ENCODE data around the gene CYSTM1. TPM values are rescaled to one million over a fixed set of nuclear protein-coding genes. Genes with fewer than 3 reads are reported as not detected.

CYSTM1 gene
- total RNA-seq = 10 to 100 TPM; 85.2 to 90.4 TPM
- polyA plus RNA-seq (ENCODE audit: insufficient read length in 6 of 6) = 10 to 100 TPM; 28.4 to 36.6 (median 32.9) TPM
- long read RNA-seq, donor 1, transcript CYSTM1-201 (3 exons, 1,336 nt) = major isoform, 49 of 56 reads
- long read RNA-seq, donor 1, partial matches to known transcripts = 7 of 56 reads
- long read RNA-seq, donor 1, other reads (novel, unspliced or antisense) = 0 of 56 reads
- long read RNA-seq, donor 2, transcript CYSTM1-201 (3 exons, 1,336 nt) = major isoform, 26 of 34 reads
- long read RNA-seq, donor 2, partial matches to known transcripts = 7 of 34 reads
- long read RNA-seq, donor 2, other reads (novel, unspliced or antisense) = 0 of 34 reads
- long read RNA-seq, donor 3, transcript CYSTM1-201 (3 exons, 1,336 nt) = major isoform, 22 of 22 reads
- long read RNA-seq, donor 3, partial matches to known transcripts = 0 of 22 reads
- long read RNA-seq, donor 3, other reads (novel, unspliced or antisense) = 0 of 22 reads
- long read RNA-seq, donor 4, transcript CYSTM1-201 (3 exons, 1,336 nt) = major isoform, 183 of 200 reads
- long read RNA-seq, donor 4, partial matches to known transcripts = 4 of 200 reads
- long read RNA-seq, donor 4, other reads (novel, unspliced or antisense) = 10 of 200 reads
- long read RNA-seq, donor 5, transcript CYSTM1-201 (3 exons, 1,336 nt) = major isoform, 54 of 54 reads
- long read RNA-seq, donor 5, partial matches to known transcripts = 0 of 54 reads
- long read RNA-seq, donor 5, other reads (novel, unspliced or antisense) = 0 of 54 reads
- long read RNA-seq, donor 6, transcript CYSTM1-201 (3 exons, 1,336 nt) = major isoform, 50 of 66 reads
- long read RNA-seq, donor 6, partial matches to known transcripts = 16 of 66 reads
- long read RNA-seq, donor 6, other reads (novel, unspliced or antisense) = 0 of 66 reads
- long read RNA-seq, donor 7, transcript CYSTM1-201 (3 exons, 1,336 nt) = major isoform, 18 of 19 reads
- long read RNA-seq, donor 7, partial matches to known transcripts = 0 of 19 reads
- long read RNA-seq, donor 7, other reads (novel, unspliced or antisense) = 0 of 19 reads
- long read RNA-seq, donor 8, transcript CYSTM1-201 (3 exons, 1,336 nt) = major isoform, 17 of 22 reads
- long read RNA-seq, donor 8, partial matches to known transcripts = 5 of 22 reads
- long read RNA-seq, donor 8, other reads (novel, unspliced or antisense) = 0 of 22 reads
- long read RNA-seq, donor 9 = 0 reads
- long read RNA-seq, donor 10, transcript CYSTM1-201 (3 exons, 1,336 nt) = major isoform, 237 of 255 reads
- long read RNA-seq, donor 10, partial matches to known transcripts = 2 of 255 reads
- long read RNA-seq, donor 10, other reads (novel, unspliced or antisense) = 16 of 255 reads
- long read RNA-seq, donor 11, transcript CYSTM1-201 (3 exons, 1,336 nt) = major isoform, 23 of 23 reads
- long read RNA-seq, donor 11, partial matches to known transcripts = 0 of 23 reads
- long read RNA-seq, donor 11, other reads (novel, unspliced or antisense) = 0 of 23 reads
- long read RNA-seq, donor 12, transcript CYSTM1-201 (3 exons, 1,336 nt) = major isoform, 31 of 41 reads
- long read RNA-seq, donor 12, partial matches to known transcripts = 10 of 41 reads
- long read RNA-seq, donor 12, other reads (novel, unspliced or antisense) = 0 of 41 reads

GRCh38 chr5:140174465-140175366 lies at the start of gene CYSTM1:
TSS of gene CYSTM1 (plus strand) at chr5:140175188. CDS start at chr5:140194466, 19,278 bp downstream.
- peak; percentile 90 for ATAC-seq
- intact Hi-C loops (cut with DNase I) = no loop called here

GRCh38 chr5:140125637-140126036 lies 49.4 kb upstream of the CYSTM1 start, which contains the start of gene IGIP:
TSS of gene IGIP (plus strand) at chr5:140125937. CDS start at chr5:140128477, 2,540 bp downstream.
- ATAC-seq (no peak), DNase-seq (no peak)
- H3K36me3 ChIP-seq = no peaks in the 10 kb centered on the region
- H3K9me3 ChIP-seq = no peaks in the 10 kb centered on the region
- intact Hi-C loops (cut with DNase I) = no loop called here
- no peaks in the 10 kb centered on the region for H3K27me3 ChIP-seq
- no peak within 1 kb of the TSS for H3K4me3 ChIP-seq
- H3K4me1 ChIP-seq = peaks cover 4 to 12% of the 10 kb centered on the region in 2 donors
- TF ChIP-seq CTCF (IDR thresholded peaks at IDR 0.05) = no peak
- no peak within 1 kb of the TSS for H3K27ac ChIP-seq

More at GRCh38 chr5:140174465-140175366, at the start of gene CYSTM1:
- H3K9me3 ChIP-seq = no peaks in the 10 kb centered on the region
- H3K27me3 ChIP-seq = no peaks in the 10 kb centered on the region
- peak within 1 kb of the TSS; percentile 68 to 90 for H3K4me3 ChIP-seq
- DNase-seq = peak; percentile 94 to 99 (median 98)
- H3K4me1 ChIP-seq = peaks cover 19 to 41% of the 10 kb centered on the region in 2 donors
- H3K36me3 ChIP-seq = no peaks in the 10 kb centered on the region
- no peak for TF ChIP-seq CTCF (IDR thresholded peaks at IDR 0.05)
- peak within 1 kb of the TSS; percentile 98 for H3K27ac ChIP-seq

- H3K4me1 ChIP-seq = peaks cover 5 to 15% of the 10 kb centered on the region in 2 donors
- H3K36me3 ChIP-seq = no peaks in the 10 kb centered on the region
- intact Hi-C loops (cut with DNase I) = no loop called here
- H3K4me3 ChIP-seq = no peak overlapping the region
- no peaks in the 10 kb centered on the region for H3K9me3 ChIP-seq
- no peaks in the 10 kb centered on the region for H3K27me3 ChIP-seq
- ATAC-seq (no peak), DNase-seq (no peak)
- no peak overlapping the region for H3K27ac ChIP-seq
- no peak for TF ChIP-seq CTCF (IDR thresholded peaks at IDR 0.05)
Observed at GRCh38 chr5:140126315-140127012, 48.5 kb upstream of the CYSTM1 start.

All from left lung (tissue), 14 donors.